SK-N-MC (cell line): ENCODE results near the gene FBXL16.

ENCODE experiments used
- EZH2 ChIP-seq: fragments of 200-600 bp; sonication (generic); IDR thresholded peaks from one replicate; pipeline ENCODE4 v1.6.1; 2017; ENCODE audit warnings: antibody characterized with exemption
- POLR2AphosphoS5 ChIP-seq: IDR thresholded peaks from 2 replicates; pipeline ENCODE4 v1.6.1; 2012; ENCODE audit warnings: mild to moderate bottlenecking, low read depth, low read length, borderline replicate concordance

DNA sequence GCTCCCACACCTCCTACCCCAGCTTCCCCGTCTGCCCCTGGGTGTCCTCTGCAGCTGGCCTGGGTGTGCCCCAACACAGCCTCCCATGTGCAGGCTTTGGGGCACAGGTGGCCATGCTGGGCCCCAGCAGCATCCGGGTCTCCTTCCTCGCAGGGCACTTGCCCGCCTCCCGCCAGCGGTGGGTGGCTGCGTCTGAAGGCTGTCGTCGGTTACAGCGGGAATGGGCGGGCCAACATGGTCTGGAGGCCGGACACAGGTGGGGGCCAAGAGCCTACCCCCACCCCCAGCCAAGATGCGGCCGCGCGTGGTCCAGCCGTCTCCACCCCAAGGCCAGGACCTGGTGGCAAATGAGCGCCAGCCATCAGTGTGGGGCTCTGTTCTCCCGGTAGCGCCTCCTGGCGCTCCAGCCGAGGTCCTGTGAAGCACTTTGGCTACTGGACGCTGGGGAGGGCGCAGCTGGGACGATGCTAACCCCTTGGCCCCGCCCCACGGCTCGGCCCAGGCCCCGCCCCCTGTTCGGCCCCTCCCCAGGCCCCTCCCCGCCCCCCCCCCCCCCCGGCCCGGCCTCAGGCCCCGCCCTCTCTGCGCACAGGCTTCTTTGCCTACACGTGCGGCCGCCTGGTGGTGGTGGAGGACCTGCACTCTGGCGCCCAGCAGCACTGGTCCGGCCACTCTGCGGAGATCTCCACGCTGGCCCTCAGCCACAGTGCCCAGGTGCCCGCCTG, 45.0 kb downstream of the FBXL16 start:
- TF ChIP-seq POLR2AphosphoS5: no peak
- no peak for TF ChIP-seq EZH2
